Measurements from ENCODE around the gene PPP2CA. TPM values are rescaled to one million over a fixed set of nuclear protein-coding genes. Genes with fewer than 3 reads are reported as not detected.

PPP2CA gene
- total RNA-seq, 2 experiments from 2014 or later = 132 to 178 TPM

DNA sequence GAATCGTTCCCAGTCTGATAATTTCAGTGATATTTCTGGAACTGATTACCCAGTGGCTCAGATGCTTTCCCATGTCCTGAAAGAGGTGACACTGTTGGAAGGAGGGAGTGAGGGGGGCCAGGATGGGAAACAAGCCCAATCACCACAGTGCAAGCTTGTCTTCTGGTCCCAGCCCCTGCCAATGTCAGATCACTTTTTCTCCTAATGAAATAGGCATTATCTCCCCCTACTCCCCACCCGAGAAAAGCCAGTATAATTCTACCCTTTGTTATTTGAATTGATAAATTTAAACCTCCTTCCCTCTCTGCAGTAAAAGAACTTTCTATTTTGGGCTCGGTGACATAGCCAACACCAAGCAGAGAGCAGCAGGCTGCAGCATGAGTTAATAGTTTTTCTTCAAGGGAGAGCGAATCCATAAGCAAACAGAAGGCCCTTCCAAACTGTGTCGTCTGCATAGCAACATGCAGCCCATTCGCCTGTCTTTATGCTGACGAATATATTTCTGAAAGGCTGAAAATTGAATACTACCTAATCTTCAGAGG is 14.6 kb upstream of the PPP2CA start:
- no peaks in the 10 kb centered on the region for H3K9me3 ChIP-seq (ENCODE audit: low read length)
- ChIA-PET CTCF (ENCODE audit: unreplicated experiment) (no interaction called here), POLR2A (no interaction called here)
- H3K4me2 ChIP-seq (ENCODE audit: low read length) = no peak overlapping the region
- intact Hi-C loops (cut with micrococcal nuclease; ENCODE audit: unreplicated experiment) = no loop called here
- H3K9me2 ChIP-seq (ENCODE audit: insufficient read depth, low read length) = no peaks in the 10 kb centered on the region
- no peaks in the 10 kb centered on the region for H4K20me1 ChIP-seq (ENCODE audit: insufficient read depth, low read length)
- no peak overlapping the region for H3K4me3 ChIP-seq (ENCODE audit: low read depth, low read length, poor library complexity, severe bottlenecking)
- DNase-seq (ENCODE audit: low spot score) = no peak
- H2AFZ ChIP-seq (ENCODE audit: low read length) = no peak overlapping the region
- H3K36me3 ChIP-seq (ENCODE audit: insufficient read depth, low read length) = no peaks in the 10 kb centered on the region
- H3K27ac ChIP-seq (ENCODE audit: low read depth, low read length, poor library complexity, severe bottlenecking) = no peak overlapping the region
- no peaks in the 10 kb centered on the region for H3K79me2 ChIP-seq (ENCODE audit: insufficient read depth, low read depth, low read length)
- no peaks in the 10 kb centered on the region for H3K4me1 ChIP-seq (ENCODE audit: insufficient read depth, low read length, poor library complexity, severe bottlenecking)
- TF ChIP-seq EZH2phosphoT487 (IDR thresholded peaks at IDR 0.05; ENCODE audit: borderline replicate concordance, low read depth, low read length) = no peak
- TF ChIP-seq, protein P1, sequence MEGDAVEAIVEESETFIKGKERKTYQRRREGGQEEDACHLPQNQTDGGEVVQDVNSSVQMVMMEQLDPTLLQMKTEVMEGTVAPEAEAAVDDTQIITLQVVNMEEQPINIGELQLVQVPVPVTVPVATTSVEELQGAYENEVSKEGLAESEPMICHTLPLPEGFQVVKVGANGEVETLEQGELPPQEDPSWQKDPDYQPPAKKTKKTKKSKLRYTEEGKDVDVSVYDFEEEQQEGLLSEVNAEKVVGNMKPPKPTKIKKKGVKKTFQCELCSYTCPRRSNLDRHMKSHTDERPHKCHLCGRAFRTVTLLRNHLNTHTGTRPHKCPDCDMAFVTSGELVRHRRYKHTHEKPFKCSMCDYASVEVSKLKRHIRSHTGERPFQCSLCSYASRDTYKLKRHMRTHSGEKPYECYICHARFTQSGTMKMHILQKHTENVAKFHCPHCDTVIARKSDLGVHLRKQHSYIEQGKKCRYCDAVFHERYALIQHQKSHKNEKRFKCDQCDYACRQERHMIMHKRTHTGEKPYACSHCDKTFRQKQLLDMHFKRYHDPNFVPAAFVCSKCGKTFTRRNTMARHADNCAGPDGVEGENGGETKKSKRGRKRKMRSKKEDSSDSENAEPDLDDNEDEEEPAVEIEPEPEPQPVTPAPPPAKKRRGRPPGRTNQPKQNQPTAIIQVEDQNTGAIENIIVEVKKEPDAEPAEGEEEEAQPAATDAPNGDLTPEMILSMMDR (conservative IDR thresholded peaks at IDR 0.05; ENCODE audit: low read length) = no peak
- no TSS peak for BruUV-seq (replicated peaks)

- H3K9me3 ChIP-seq (ENCODE audit: low read length) = no peaks in the 10 kb centered on the region
- ChIA-PET POLR2A (interaction anchor here (0.8 to 1.6 kb wide), 3 partner anchors 10 to 60 kb away, joined by 3 to 10 read pairs (median 5); partner anchors contain the start of genes PPP2CA and SKP1), CTCF (ENCODE audit: unreplicated experiment) (no interaction called here)
- no peaks in the 10 kb centered on the region for H3K9me2 ChIP-seq (ENCODE audit: insufficient read depth, low read length)
- no peak for DNase-seq (ENCODE audit: low spot score)
- intact Hi-C loops (cut with micrococcal nuclease; ENCODE audit: unreplicated experiment) = no loop called here
- BruUV-seq (replicated peaks) = no TSS peak
- no peak overlapping the region for H3K27ac ChIP-seq (ENCODE audit: low read depth, low read length, poor library complexity, severe bottlenecking)
- H3K4me1 ChIP-seq (ENCODE audit: insufficient read depth, low read length, poor library complexity, severe bottlenecking) = no peaks in the 10 kb centered on the region
- H3K4me2 ChIP-seq (ENCODE audit: low read length) = no peak overlapping the region
- TF ChIP-seq EZH2phosphoT487 (IDR thresholded peaks at IDR 0.05; ENCODE audit: borderline replicate concordance, low read depth, low read length) = no peak
- TF ChIP-seq, protein P1 (conservative IDR thresholded peaks at IDR 0.05; ENCODE audit: low read length) = no peak
- no peaks in the 10 kb centered on the region for H4K20me1 ChIP-seq (ENCODE audit: insufficient read depth, low read length)
- H3K4me3 ChIP-seq (ENCODE audit: low read depth, low read length, poor library complexity, severe bottlenecking) = no peak overlapping the region
- H3K36me3 ChIP-seq (ENCODE audit: insufficient read depth, low read length) = no peaks in the 10 kb centered on the region
- no peak overlapping the region for H2AFZ ChIP-seq (ENCODE audit: low read length)
- no peaks in the 10 kb centered on the region for H3K79me2 ChIP-seq (ENCODE audit: insufficient read depth, low read depth, low read length)
Observed at GRCh38 chr5:134236820-134237219, 10.9 kb upstream of the PPP2CA start.

DNA sequence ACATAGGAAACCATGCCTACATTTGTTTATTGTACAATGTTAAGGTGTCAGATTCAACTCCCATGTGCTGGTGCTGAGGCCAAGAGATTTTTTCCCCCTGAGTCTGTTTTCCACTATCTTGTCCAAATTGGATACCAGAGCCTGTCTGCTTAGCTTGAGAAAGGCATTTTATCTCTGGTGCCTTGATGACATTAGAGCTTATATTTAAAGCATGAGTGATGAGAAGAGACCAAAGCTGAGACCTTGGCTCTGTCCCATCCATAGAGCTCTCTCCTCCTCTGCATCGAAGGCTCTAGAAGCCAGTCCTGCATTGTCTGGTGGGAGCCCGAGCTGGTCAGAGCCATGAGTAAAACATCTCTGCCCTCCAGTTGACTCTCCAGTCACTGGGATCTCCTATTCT is 10.4 kb upstream of the PPP2CA start:
- Histone ChIP-seq H3K4me2 (ENCODE audit: low read length) (no peak overlapping the region), H3K4me1 (ENCODE audit: insufficient read depth, low read length, poor library complexity, severe bottlenecking) (no peaks in the 10 kb centered on the region), H3K4me3 (ENCODE audit: low read depth, low read length, poor library complexity, severe bottlenecking) (no peak overlapping the region), H3K9me3 (ENCODE audit: low read length) (no peaks in the 10 kb centered on the region), H3K27ac (ENCODE audit: low read depth, low read length, poor library complexity, severe bottlenecking) (no peak overlapping the region), H3K79me2 (ENCODE audit: insufficient read depth, low read depth, low read length) (no peaks in the 10 kb centered on the region), H3K9me2 (ENCODE audit: insufficient read depth, low read length) (no peaks in the 10 kb centered on the region), H3K36me3 (ENCODE audit: insufficient read depth, low read length) (no peaks in the 10 kb centered on the region), H2AFZ (ENCODE audit: low read length) (no peak overlapping the region), H4K20me1 (ENCODE audit: insufficient read depth, low read length) (no peaks in the 10 kb centered on the region)
- ChIA-PET POLR2A (interaction anchor here (0.6 to 1.6 kb wide), 5 partner anchors 8 to 407 kb away, joined by 3 to 10 read pairs (median 5); partner anchors contain the start of genes PPP2CA and SKP1), CTCF (ENCODE audit: unreplicated experiment) (no interaction called here)
- no peak for DNase-seq (ENCODE audit: low spot score)
- TF ChIP-seq, protein P1 (conservative IDR thresholded peaks at IDR 0.05; ENCODE audit: low read length) = no peak
- TF ChIP-seq EZH2phosphoT487 (IDR thresholded peaks at IDR 0.05; ENCODE audit: borderline replicate concordance, low read depth, low read length) = no peak
- BruUV-seq (replicated peaks) = no TSS peak
- intact Hi-C loops (cut with micrococcal nuclease; ENCODE audit: unreplicated experiment) = no loop called here
